GM12878 (cell line): ENCODE measurements around the gene SEMA3B. TPM values are rescaled to one million over a fixed set of nuclear protein-coding genes. Genes with fewer than 3 reads are reported as not detected.
A peak's percentile ranks its signal among the peaks of the same experiment; 100 is the strongest.

Experiments
- ATAC-seq: fragments of 200-7000 bp; cut with Tn5 transposase; 3 replicates; pipeline ENCODE4 v1.9.1; 2020; ENCODE audit warnings: mild to moderate bottlenecking, moderate library complexity
- BruUV-seq: library from RNA; stranded (reverse); fragments of 400-500 nt; replicated peaks from 2 replicates; lab custom pipeline; 2021; lab: Mats Ljungman, UMichigan
- CTCF ChIA-PET: fragments of 300-600 bp; sonication (Branson Sonifier 250); formaldehyde crosslinking; extraction: SDS; loops from one replicate; lab custom pipeline; 2021; ENCODE audit warnings: inconsistent platforms; lab: Yijun Ruan, JAX
- POLR2A ChIA-PET: fragments of 350-600 bp; formaldehyde crosslinking; extraction: SDS; loops from one replicate; lab custom pipeline; 2021; ENCODE audit warnings: inconsistent platforms; lab: Charles Lee
- RAD21 ChIA-PET: fragments of 300-600 bp; sonication (Branson Sonifier 250); formaldehyde crosslinking; loops from one replicate; lab custom pipeline; 2023; ENCODE audit warnings: antibody characterized with exemption; ENCODE audit not compliant: unreplicated experiment; lab: Charles Lee
- SMC1A ChIA-PET: fragments of 300-600 bp; sonication (Branson Sonifier 250); formaldehyde crosslinking; loops from one replicate; lab custom pipeline; 2023; ENCODE audit not compliant: unreplicated experiment, uncharacterized antibody; lab: Charles Lee
- DNase-seq: peaks from one replicate; pipeline ENCODE4 v3.0.0-alpha.2; 2011; ENCODE audit warnings: low read depth, low spot score
- FAIRE-seq: peaks from 3 replicates; lab custom pipeline; 2011; peaks lifted over from hg19 to GRCh38; lab: Jason Lieb, UNC
- H2AFZ ChIP-seq: 2 replicates; pipeline ENCODE4 v1.6.0; 2011; ENCODE audit warnings: low read depth, low read length, control low read depth; ENCODE audit not compliant: control insufficient read depth
- H3K27ac ChIP-seq: 2 replicates; pipeline ENCODE4 v1.5.1; 2011; ENCODE audit warnings: control low read depth; ENCODE audit not compliant: control insufficient read depth, insufficient read depth
- H3K27me3 ChIP-seq, 2 experiments: replicated peaks in 1 of 2; 2 replicates each; pipeline versions ENCODE4 v1.6.0 to v1.6.1; 2011; ENCODE audit warnings: low read length in 1 of 2; ENCODE audit not compliant: control insufficient read depth in 2 of 2, insufficient read depth in 2 of 2
- H3K36me3 ChIP-seq, 2 experiments: 2 replicates each; pipeline ENCODE4 v1.5.1; 2011; ENCODE audit warnings: low read length in 1 of 2; ENCODE audit not compliant: control insufficient read depth in 2 of 2, insufficient read depth in 2 of 2
- H3K4me1 ChIP-seq: 2 replicates; pipeline ENCODE4 v1.6.1; 2011; ENCODE audit warnings: mild to moderate bottlenecking, low read length, moderate library complexity, mixed read lengths; ENCODE audit not compliant: control insufficient read depth, insufficient read depth
- H3K4me2 ChIP-seq: 2 replicates; pipeline ENCODE4 v1.6.0; 2011; ENCODE audit warnings: control low read depth; ENCODE audit not compliant: control insufficient read depth, insufficient read depth
- H3K4me3 ChIP-seq: fragments of 200-600 bp; sonication (generic); 2 replicates; pipeline ENCODE4 v1.5.1; 2016
- H3K79me2 ChIP-seq: 2 replicates; pipeline ENCODE4 v1.6.0; 2011; ENCODE audit warnings: low read length; ENCODE audit not compliant: control insufficient read depth, insufficient read depth
- H3K9ac ChIP-seq: 2 replicates; pipeline ENCODE4 v1.8.0; 2011; ENCODE audit warnings: low read length, control low read depth, mixed read lengths; ENCODE audit not compliant: control insufficient read depth, insufficient read depth
- H3K9me3 ChIP-seq: replicated peaks from 3 replicates; pipeline ENCODE4 v1.5.1; 2011; ENCODE audit warnings: mild to moderate bottlenecking, low read length; ENCODE audit not compliant: control insufficient read depth, insufficient read depth
- H4K20me1 ChIP-seq: 2 replicates; pipeline ENCODE4 v1.6.0; 2011; ENCODE audit not compliant: control insufficient read depth, insufficient read depth
- MEF2B ChIP-seq: fragments of 450-650 bp; IDR thresholded peaks from 2 replicates; pipeline ENCODE4 v1.6.1; 2018; ENCODE audit warnings: mild to moderate bottlenecking, moderate library complexity; ENCODE audit not compliant: partially characterized antibody, poor library complexity, severe bottlenecking
- MTA3 ChIP-seq: IDR thresholded peaks from 2 replicates; pipeline ENCODE4 v1.6.1; 2012; ENCODE audit warnings: low read length, inconsistent platforms, borderline replicate concordance
- RELA ChIP-seq: fragments of 450-650 bp; IDR thresholded peaks from 2 replicates; pipeline ENCODE4 v1.8.0; 2014; ENCODE audit warnings: borderline replicate concordance; ENCODE audit not compliant: partially characterized antibody
- ZNF384 ChIP-seq: IDR thresholded peaks from 2 replicates; pipeline ENCODE4 v1.6.1; 2012; ENCODE audit warnings: low read depth, mild to moderate bottlenecking, low read length, improper control_type of control experiment, borderline replicate concordance
- WGBS: methylation state at CpG from one replicate; pipeline ENCODE4 v1.1.6; 2016; ENCODE audit warnings: low lambda C conversion rate; ENCODE audit not compliant: insufficient replicate concordance, insufficient coverage; ENCODE audit errors: missing lambda C conversion rate; 5-methylcytosine and 5-hydroxymethylcytosine counted together
- in situ Hi-C: fragments of 300-500 bp; cut with MboI; formaldehyde crosslinking; loops from 9 replicates; pipeline ENCODE4 v1.14.3; 2018; ENCODE audit warnings: mixed read lengths
- intact Hi-C: fragments of 100-400 bp; cut with micrococcal nuclease; formaldehyde crosslinking; loops from one replicate; pipeline ENCODE4 v1.14.2; 2022; ENCODE audit not compliant: unreplicated experiment
- polyA plus RNA-seq, 11 experiments: library from polyadenylated mRNA; depleted of rRNA in 4 of 11; unstranded in 6 of 11; stranded (reverse) in 5 of 11; fragments of >200 nt; fragmentation: Nextera tagmentation in 4 of 11; fragmentation: Illumina TruSeq in 1 of 11; extraction: Ambion mirVana in 4 of 11; extraction: Trizol in 1 of 11; gene quantifications; 1 replicate in 1 of 11; 2 replicates in 10 of 11; pipeline versions ENCODE4 v1.2.1 to v1.2.3, GENCODE V29; 2011 to 2016; ENCODE audit warnings: inconsistent platforms in 2 of 11, missing spikeins in 2 of 11, low read depth in 1 of 11
- total RNA-seq, 4 experiments: library from RNA; depleted of rRNA in 3 of 4; stranded (reverse); fragments of >200 nt in 3 of 4; fragmentation: Illumina TruSeq in 1 of 4; extraction: Trizol in 1 of 4; gene quantifications; 2 replicates each; pipeline versions ENCODE4 v1.2.1 to v1.2.3, GENCODE V29; 2013 to 2021
- TF ChIP-seq, protein P1 (sequence below), 3 experiments: IDR thresholded peaks in 2 of 3; conservative IDR thresholded peaks in 1 of 3; 2 replicates each; pipeline ENCODE4 v1.5.1; 2011; ENCODE audit warnings: low read depth in 3 of 3, low read length in 3 of 3, mild to moderate bottlenecking in 3 of 3, control low read depth in 2 of 3, moderate library complexity in 2 of 3, inconsistent platforms in 1 of 3, mixed read lengths in 1 of 3; ENCODE audit not compliant: control insufficient read depth in 2 of 3, insufficient read depth in 1 of 3; ENCODE audit errors: extremely low read depth in 1 of 3

Gene SEMA3B
- total and polyA plus RNA-seq, 10 of the 15 experiments (the other 5 are each of a cell fraction or from before 2014, with no cell fraction given) = 0.06 to 0.59 (median 0.14) TPM; not detected in 2

- ChIA-PET RAD21 (interaction anchor here (1.0 to 3.2 kb wide), 2 partner anchors 27 to 51 kb away, joined by 3 to 14 read pairs; no protein-coding TSS in a partner anchor), SMC1A (interaction anchor here (1.0 to 1.1 kb wide), 3 partner anchors 14 to 27 kb away, joined by 3 to 4 read pairs (median 4); partner anchors contain the start of gene GNAI2)
- no peak for DNase-seq
Measured at GRCh38 chr3:50221411-50222168, 47.4 kb upstream of the SEMA3B start.

More at GRCh38 chr3:50221411-50222168, 47.4 kb upstream of the SEMA3B start:
- H3K4me2 ChIP-seq = no peak overlapping the region
- no peak overlapping the region for H3K9ac ChIP-seq
- peak overlapping the region; percentile 51; the same call in 1 of the 2 replicates for H2AFZ ChIP-seq
- no peak overlapping the region for H3K27ac ChIP-seq
- ATAC-seq (no peak), FAIRE-seq (no peak)
- intact Hi-C loops = no loop called here
- H3K79me2 ChIP-seq = no peaks in the 10 kb centered on the region
- no peaks in the 10 kb centered on the region for H3K36me3 ChIP-seq
- BruUV-seq = no TSS peak
- no peak overlapping the region for H3K4me3 ChIP-seq
- H3K4me1 ChIP-seq = peaks cover 6% of the 10 kb centered on the region; the same call in 1 of the 2 replicates
- H3K27me3 ChIP-seq = no peaks in the 10 kb centered on the region; a peak in 2 of 4 replicates
- 42% methylated on average over 12 of the region's 12 CpGs for whole genome bisulfite sequencing
- no peaks in the 10 kb centered on the region for H4K20me1 ChIP-seq
- ChIA-PET POLR2A (interaction anchor here (0.8 kb wide), 1 partner anchor 26 kb away, joined by 3 read pairs; no protein-coding TSS in a partner anchor), CTCF (interaction anchor here (0.8 to 3.3 kb wide), 8 partner anchors 10 to 98 kb away, joined by 3 to 25 read pairs (median 4); no protein-coding TSS in a partner anchor)
- in situ Hi-C loops = no loop called here
- no peaks in the 10 kb centered on the region for H3K9me3 ChIP-seq
- TF ChIP-seq RELA (no peak), MTA3 (no peak), ZNF384 (no peak), MEF2B (no peak)
- TF ChIP-seq, protein P1, sequence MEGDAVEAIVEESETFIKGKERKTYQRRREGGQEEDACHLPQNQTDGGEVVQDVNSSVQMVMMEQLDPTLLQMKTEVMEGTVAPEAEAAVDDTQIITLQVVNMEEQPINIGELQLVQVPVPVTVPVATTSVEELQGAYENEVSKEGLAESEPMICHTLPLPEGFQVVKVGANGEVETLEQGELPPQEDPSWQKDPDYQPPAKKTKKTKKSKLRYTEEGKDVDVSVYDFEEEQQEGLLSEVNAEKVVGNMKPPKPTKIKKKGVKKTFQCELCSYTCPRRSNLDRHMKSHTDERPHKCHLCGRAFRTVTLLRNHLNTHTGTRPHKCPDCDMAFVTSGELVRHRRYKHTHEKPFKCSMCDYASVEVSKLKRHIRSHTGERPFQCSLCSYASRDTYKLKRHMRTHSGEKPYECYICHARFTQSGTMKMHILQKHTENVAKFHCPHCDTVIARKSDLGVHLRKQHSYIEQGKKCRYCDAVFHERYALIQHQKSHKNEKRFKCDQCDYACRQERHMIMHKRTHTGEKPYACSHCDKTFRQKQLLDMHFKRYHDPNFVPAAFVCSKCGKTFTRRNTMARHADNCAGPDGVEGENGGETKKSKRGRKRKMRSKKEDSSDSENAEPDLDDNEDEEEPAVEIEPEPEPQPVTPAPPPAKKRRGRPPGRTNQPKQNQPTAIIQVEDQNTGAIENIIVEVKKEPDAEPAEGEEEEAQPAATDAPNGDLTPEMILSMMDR (IDR thresholded peaks at IDR 0.05 in 2 of 3, conservative IDR thresholded peaks at IDR 0.05 in 1 of 3; ENCODE audit: control insufficient read depth in 2 of 3, extremely low read depth in 1 of 3, insufficient read depth in 1 of 3, low read depth in 3 of 3, low read length in 3 of 3) = 0 out of 6 replicates have a peak, but pooled peaks of 2 of the 3 experiments have one; percentile 4 to 13
